GM18505 (cell line): ENCODE results near the gene PGRMC2.

Experiments used
- ATAC-seq: cut with Tn5 transposase; IDR thresholded peaks from one replicate; pipeline ENCODE4 v1.9.1; 2021; ENCODE audit not compliant: unreplicated experiment
- POLR2A ChIP-seq: IDR thresholded peaks from 4 replicates; pipeline ENCODE4 v1.6.1; 2011; ENCODE audit warnings: borderline replicate concordance; ENCODE audit not compliant: insufficient read depth, insufficient read length; ENCODE audit errors: extremely low read depth

PGRMC2 gene

DNA sequence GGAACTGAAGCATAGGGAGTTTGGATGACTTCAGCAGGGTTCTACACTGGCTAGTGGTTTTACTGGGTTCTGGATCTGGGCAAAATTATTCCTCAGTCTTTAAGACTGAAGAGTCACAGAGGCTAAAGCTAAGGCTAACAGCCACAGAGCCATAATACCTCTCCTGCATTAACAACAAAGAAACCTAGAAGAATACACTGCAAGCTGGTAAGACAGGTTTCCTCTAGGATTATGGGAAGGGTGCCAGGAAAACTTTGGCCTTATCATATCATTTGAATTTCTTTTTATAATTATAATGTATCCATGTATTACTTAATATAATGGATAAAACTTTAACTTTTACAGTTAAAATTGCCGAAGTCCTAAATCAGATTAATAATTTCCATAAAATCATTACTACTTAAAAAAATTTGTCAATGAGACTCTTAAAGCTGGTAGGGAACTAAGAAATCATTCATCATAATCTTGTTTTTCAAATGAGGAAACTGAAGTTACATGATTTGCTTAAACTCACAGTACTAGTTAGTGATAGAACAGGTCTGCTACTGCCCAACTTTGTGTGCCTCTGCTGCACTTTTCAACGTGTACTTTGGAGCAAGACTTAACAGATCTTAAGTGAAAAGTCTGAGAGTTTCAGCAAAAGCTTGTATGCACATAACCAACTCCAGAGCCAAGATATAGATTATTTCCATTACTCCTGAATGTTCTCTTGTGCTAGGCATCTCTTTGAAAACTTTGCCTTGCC lies 24.2 kb upstream of the PGRMC2 start:
- TF ChIP-seq POLR2A: no peak
- ATAC-seq: no peak

DNA sequence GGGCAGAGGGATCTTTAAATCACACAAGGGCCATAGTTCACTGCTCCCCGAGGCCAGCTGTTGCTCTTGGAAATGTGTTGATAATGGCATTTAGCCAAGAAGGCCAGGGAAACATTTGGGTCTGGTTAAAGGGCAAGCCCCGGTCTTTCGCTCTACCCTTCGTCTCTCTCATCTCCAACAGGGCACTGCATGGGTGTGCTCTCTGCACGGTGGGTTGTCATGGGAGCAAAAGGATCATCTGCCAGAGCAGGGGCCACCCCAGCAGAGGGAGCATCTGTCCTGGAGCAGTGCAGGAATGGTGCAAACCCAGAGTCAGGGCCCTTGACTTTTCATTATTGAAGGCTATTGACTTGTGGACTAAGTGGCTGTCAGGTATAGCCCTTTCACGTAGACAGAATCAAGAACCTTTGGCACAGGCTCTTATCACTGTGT lies 22.7 kb upstream of the PGRMC2 start:
- TF ChIP-seq POLR2A: no peak
- ATAC-seq: no peak

DNA sequence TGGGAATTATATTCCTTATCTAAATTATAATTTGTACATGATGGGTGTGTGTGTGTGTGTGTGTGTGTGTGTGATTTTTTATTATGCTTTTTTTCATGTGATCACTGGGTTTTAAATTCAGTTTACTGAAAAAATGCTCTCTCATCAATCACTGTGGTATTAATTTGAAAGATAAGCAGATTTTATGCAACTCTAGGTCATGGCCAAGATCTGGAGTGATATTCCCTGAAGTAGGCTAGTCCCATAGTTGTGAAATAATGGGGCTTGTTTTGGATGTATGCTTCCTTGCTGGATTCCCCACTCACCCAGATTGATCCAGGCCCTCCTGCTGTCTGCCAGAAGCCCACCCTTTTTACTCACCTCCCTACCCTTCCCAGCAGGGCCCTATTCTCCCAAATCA lies 22.0 kb upstream of the PGRMC2 start:
- no peak for TF ChIP-seq POLR2A
- ATAC-seq: no peak

- no peak for TF ChIP-seq POLR2A
- ATAC-seq: no peak
Measured at GRCh38 chr4:128308986-128309385, 21.4 kb upstream of the PGRMC2 start.

GRCh38 chr4:128307123-128307571 lies 19.5 kb upstream of the PGRMC2 start:
- ATAC-seq: peak; percentile 73

DNA sequence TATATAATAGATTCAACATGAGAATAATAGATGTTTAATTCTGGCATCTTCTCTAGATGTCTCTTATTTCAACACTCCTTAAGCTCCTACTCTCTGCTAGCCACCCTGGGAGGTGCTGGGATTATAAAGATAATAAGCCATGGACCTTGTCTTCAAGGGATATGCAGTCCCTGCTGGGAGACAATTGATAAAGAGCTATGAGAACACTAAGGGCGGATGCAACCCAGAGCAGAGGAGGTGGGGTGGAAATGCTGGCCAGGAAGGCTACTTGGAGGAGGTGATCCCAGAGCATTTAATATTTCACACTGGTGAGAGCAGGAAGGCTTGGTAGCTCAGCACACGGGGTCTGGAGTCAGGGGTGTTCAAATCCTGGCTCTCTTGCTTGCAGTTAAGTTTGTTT lies 18.3 kb upstream of the PGRMC2 start:
- TF ChIP-seq POLR2A: no peak

More at GRCh38 chr4:128307123-128307571, 19.5 kb upstream of the PGRMC2 start:
- no peak for TF ChIP-seq POLR2A

GRCh38 chr4:128303986-128304385 lies 16.4 kb upstream of the PGRMC2 start:
- no peak for ATAC-seq
- no peak for TF ChIP-seq POLR2A

More for the DNA sequence above, 18.3 kb upstream of the PGRMC2 start:
- no peak for ATAC-seq

- no peak for TF ChIP-seq POLR2A
- no peak for ATAC-seq
Measured at GRCh38 chr4:128303405-128303785, 15.8 kb upstream of the PGRMC2 start.

- no peak for TF ChIP-seq POLR2A
- no peak for ATAC-seq
Measured at GRCh38 chr4:128301979-128302378, 14.4 kb upstream of the PGRMC2 start.

- no peak for ATAC-seq
- no peak for TF ChIP-seq POLR2A
Measured at GRCh38 chr4:128299848-128300247, 12.2 kb upstream of the PGRMC2 start.

DNA sequence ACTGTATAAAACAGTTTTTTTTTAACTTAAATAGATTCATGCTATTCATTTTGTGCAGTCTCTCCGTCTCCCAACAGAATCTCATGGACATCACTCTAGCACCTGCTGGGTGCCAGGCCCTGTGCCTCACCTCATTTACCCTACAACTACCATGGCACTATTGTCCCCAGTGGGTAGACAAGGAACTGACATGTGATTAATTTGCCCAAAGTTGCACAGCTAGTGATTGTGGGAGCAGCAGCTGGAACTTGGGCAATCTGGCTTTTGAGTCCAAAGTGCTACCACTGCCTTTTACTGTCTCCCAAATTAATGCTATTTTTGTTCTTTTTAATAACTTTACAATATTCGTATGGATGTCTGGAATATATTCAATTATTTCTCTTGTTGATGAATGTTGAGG lies 11.2 kb upstream of the PGRMC2 start:
- ATAC-seq: no peak

GRCh38 chr4:128298146-128298758 lies 10.6 kb upstream of the PGRMC2 start:
- no peak for ATAC-seq
- no peak for TF ChIP-seq POLR2A

More for the DNA sequence above, 11.2 kb upstream of the PGRMC2 start:
- no peak for TF ChIP-seq POLR2A

DNA sequence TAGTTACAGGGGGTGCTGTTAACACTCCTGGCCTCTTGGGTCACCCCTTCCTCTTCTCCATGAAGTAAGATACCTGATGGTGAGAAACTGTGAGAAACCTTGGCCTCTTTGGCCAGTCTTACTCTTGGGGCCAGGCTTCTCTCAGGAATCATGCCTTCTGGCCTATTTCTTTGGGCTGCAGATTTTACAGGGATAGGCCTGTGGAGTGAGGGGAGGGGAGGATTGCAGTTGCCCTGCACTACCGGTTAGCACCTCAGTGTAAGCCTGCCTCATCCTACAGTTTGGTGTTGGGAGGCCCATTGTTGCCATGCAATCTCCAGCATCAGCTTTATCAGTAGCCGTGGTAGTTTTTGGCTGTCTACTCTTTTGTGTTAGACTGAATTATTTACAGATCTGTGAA lies 7.6 kb upstream of the PGRMC2 start:
- TF ChIP-seq POLR2A: no peak
- no peak for ATAC-seq

GRCh38 chr4:128294464-128294863 lies 6.9 kb upstream of the PGRMC2 start:
- no peak for TF ChIP-seq POLR2A
- ATAC-seq: no peak

DNA sequence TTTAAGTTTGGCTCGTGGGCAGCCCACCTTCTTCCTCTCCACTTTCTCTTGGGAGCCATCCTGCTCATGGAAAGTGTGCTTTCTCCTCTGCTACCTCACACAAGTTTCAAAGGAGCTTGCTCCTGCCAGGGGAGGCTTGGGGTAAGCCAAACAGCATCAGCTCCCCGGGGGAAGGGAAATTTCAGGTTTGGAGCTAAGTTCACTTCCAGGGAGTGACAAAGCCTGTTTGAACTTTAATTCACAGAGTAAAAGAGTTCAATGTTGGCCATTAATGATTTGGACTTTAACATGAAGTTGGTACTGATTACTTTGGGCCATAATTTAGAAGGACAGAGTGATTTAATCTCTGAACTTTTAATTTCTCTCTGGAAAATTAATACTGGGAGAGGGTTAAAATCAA lies 4.7 kb upstream of the PGRMC2 start:
- no peak for TF ChIP-seq POLR2A

GRCh38 chr4:128291096-128291495 lies 3.5 kb upstream of the PGRMC2 start:
- ATAC-seq: no peak
- TF ChIP-seq POLR2A: no peak

More for the DNA sequence above, 4.7 kb upstream of the PGRMC2 start:
- no peak for ATAC-seq
